C4-2B (cell line): ENCODE results near the gene CDC37L1.

Experiments
- CTCF ChIP-seq: fragments of 450-650 bp; conservative IDR thresholded peaks from 2 replicates; pipeline ENCODE4 v1.5.1; 2017; ENCODE audit warnings: mild to moderate bottlenecking
- ZFX ChIP-seq: fragments of 450-650 bp; IDR thresholded peaks from 2 replicates; pipeline ENCODE4 v1.6.1; 2017

GRCh38 chr9:4717815-4718214 is 38.4 kb downstream of the CDC37L1 start:
- TF ChIP-seq CTCF (no peak), ZFX (no peak)
